HL-60 (cell line): ENCODE results near the gene HECW1.

Experiments
- DNase-seq, 2 experiments: peaks; one replicate each; pipeline ENCODE4 v3.0.0-alpha.2; 2010 to 2020; ENCODE audit warnings: low read depth in 1 of 2, low spot score in 1 of 2
- H3K27ac ChIP-seq: fragments of 250-450 bp; sonication (Bioruptor Pico); replicated peaks from 2 replicates; pipeline ENCODE4 v1.5.1; 2020; ENCODE audit warnings: mild to moderate bottlenecking, moderate library complexity
- H3K27me3 ChIP-seq: fragments of 250-450 bp; sonication (Bioruptor Pico); 2 replicates; pipeline ENCODE4 v1.5.1; 2021; ENCODE audit warnings: mild to moderate bottlenecking, moderate library complexity; ENCODE audit not compliant: insufficient read depth, poor library complexity, severe bottlenecking
- H3K4me3 ChIP-seq: replicated peaks from 2 replicates; pipeline ENCODE4 v1.5.1; 2011; ENCODE audit warnings: mild to moderate bottlenecking, control low read depth, low read length; ENCODE audit not compliant: insufficient read depth
- CTCF ChIP-seq: IDR thresholded peaks from one replicate; pipeline ENCODE4 v1.5.1; 2011; ENCODE audit warnings: low read length, control low read depth, inconsistent platforms; ENCODE audit not compliant: insufficient read depth
- GABPA ChIP-seq: IDR thresholded peaks from 2 replicates; pipeline ENCODE4 v1.6.1; 2012; ENCODE audit warnings: low read depth
- POLR2AphosphoS5 ChIP-seq: IDR thresholded peaks from 2 replicates; pipeline ENCODE4 v1.6.1; 2012; ENCODE audit warnings: low read depth
- REST ChIP-seq: IDR thresholded peaks from 2 replicates; pipeline ENCODE4 v1.6.1; 2012; ENCODE audit warnings: low read depth; ENCODE audit not compliant: insufficient replicate concordance
- SPI1 ChIP-seq: IDR thresholded peaks from 2 replicates; pipeline ENCODE4 v1.6.1; 2012; ENCODE audit warnings: low read depth, mild to moderate bottlenecking, borderline replicate concordance

Gene HECW1

GRCh38 chr7:43278088-43278644 is 165.7 kb downstream of the HECW1 start:
- Histone ChIP-seq H3K27ac (no peak overlapping the region), H3K4me3 (no peak overlapping the region), H3K27me3 (no peaks in the 10 kb centered on the region)
- TF ChIP-seq POLR2AphosphoS5 (no peak), GABPA (no peak), SPI1 (no peak), CTCF (no peak), REST (no peak)
- no peak for DNase-seq

GRCh38 chr7:43281268-43281667 is 168.8 kb downstream of the HECW1 start:
- H3K27ac ChIP-seq = no peak overlapping the region
- no peak overlapping the region for H3K4me3 ChIP-seq
- no peak for DNase-seq
- no peaks in the 10 kb centered on the region for H3K27me3 ChIP-seq
- TF ChIP-seq CTCF (no peak), GABPA (no peak), POLR2AphosphoS5 (no peak), SPI1 (no peak), REST (no peak)

GRCh38 chr7:43283706-43284105 is 171.3 kb downstream of the HECW1 start:
- Histone ChIP-seq H3K27ac (no peak overlapping the region), H3K4me3 (no peak overlapping the region), H3K27me3 (no peaks in the 10 kb centered on the region)
- TF ChIP-seq POLR2AphosphoS5 (no peak), SPI1 (no peak), GABPA (no peak), CTCF (no peak), REST (no peak)
- no peak for DNase-seq
